ENCODE results near the gene IDS.

IDS gene

GRCh38 chrX:149517308-149517707 lies 12.2 kb upstream of the IDS start:
- CTCF ChIA-PET, result no interaction called here
- no peak for DNase-seq (ENCODE audit: low spot score)
- POLR2A ChIA-PET (ENCODE audit: low non-redundant PET), result no interaction called here
- H3K27ac ChIP-seq, result no peak overlapping the region
- TF ChIP-seq CTCF (conservative IDR thresholded peaks at IDR 0.05; ENCODE audit: low read depth), result no peak

GRCh38 chrX:149516604-149517003 lies 11.5 kb upstream of the IDS start:
- TF ChIP-seq CTCF (conservative IDR thresholded peaks at IDR 0.05; ENCODE audit: low read depth), result no peak
- ChIA-PET POLR2A (ENCODE audit: low non-redundant PET) (no interaction called here), CTCF (no interaction called here)
- no peak overlapping the region for H3K27ac ChIP-seq
- DNase-seq (ENCODE audit: low spot score), result no peak

GRCh38 chrX:149515954-149516602 lies 11.0 kb upstream of the IDS start:
- CTCF ChIA-PET, result no interaction called here
- POLR2A ChIA-PET (ENCODE audit: low non-redundant PET), result no interaction called here
- H3K27ac ChIP-seq, result no peak overlapping the region
- TF ChIP-seq CTCF (conservative IDR thresholded peaks at IDR 0.05; ENCODE audit: low read depth), result no peak
- DNase-seq (ENCODE audit: low spot score), result no peak

GRCh38 chrX:149513825-149514428 lies 8.8 kb upstream of the IDS start:
- CTCF ChIA-PET, result no interaction called here
- POLR2A ChIA-PET (ENCODE audit: low non-redundant PET), result no interaction called here
- no peak for TF ChIP-seq CTCF (conservative IDR thresholded peaks at IDR 0.05; ENCODE audit: low read depth)
- DNase-seq (ENCODE audit: low spot score), result no peak
- H3K27ac ChIP-seq, result no peak overlapping the region

- ChIA-PET CTCF (interaction anchor here (0.6 kb wide), 1 partner anchor 1171 kb away, joined by 5 read pairs; no protein-coding TSS in a partner anchor), POLR2A (ENCODE audit: low non-redundant PET) (no interaction called here)
- TF ChIP-seq CTCF (conservative IDR thresholded peaks at IDR 0.05; ENCODE audit: low read depth), result no peak
- no peak overlapping the region for H3K27ac ChIP-seq
- DNase-seq (ENCODE audit: low spot score), result no peak
Observed at GRCh38 chrX:149512225-149512885, 7.2 kb upstream of the IDS start.

- TF ChIP-seq CTCF (conservative IDR thresholded peaks at IDR 0.05; ENCODE audit: low read depth), result no peak
Observed at GRCh38 chrX:149511081-149511480, 6.0 kb upstream of the IDS start.

More at GRCh38 chrX:149511081-149511480, 6.0 kb upstream of the IDS start:
- CTCF ChIA-PET, result no interaction called here
- POLR2A ChIA-PET (ENCODE audit: low non-redundant PET), result no interaction called here
- no peak overlapping the region for H3K27ac ChIP-seq
- DNase-seq (ENCODE audit: low spot score), result peak; percentile 13

Data from RWPE1 (cell line).